ENCODE measurements around the gene TMA7B. TPM values are rescaled to one million over a fixed set of nuclear protein-coding genes. Genes with fewer than 3 reads are reported as not detected.

The TMA7B gene
- polyA plus RNA-seq, 1 experiment: not detected

DNA sequence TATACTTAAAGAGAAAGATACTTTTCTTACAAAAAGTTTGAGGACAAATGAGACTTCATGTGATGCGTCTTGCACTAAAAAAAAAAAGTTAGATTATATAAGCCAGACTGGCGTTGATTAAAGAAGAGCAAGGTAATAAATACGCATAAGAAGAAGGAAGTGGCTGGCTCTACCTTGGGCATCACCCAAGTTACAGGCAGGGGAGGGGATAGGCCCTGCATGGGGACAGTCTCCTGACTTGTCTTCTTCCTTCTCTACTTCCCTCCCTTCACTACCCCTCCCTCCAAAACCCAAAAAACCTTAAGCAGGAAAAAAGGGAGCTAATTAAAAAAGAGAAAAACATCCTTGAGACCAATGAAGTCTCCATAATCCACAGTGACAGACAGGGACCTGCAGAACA lies 22.3 kb upstream of the TMA7B start:
- TF ChIP-seq, protein P1, sequence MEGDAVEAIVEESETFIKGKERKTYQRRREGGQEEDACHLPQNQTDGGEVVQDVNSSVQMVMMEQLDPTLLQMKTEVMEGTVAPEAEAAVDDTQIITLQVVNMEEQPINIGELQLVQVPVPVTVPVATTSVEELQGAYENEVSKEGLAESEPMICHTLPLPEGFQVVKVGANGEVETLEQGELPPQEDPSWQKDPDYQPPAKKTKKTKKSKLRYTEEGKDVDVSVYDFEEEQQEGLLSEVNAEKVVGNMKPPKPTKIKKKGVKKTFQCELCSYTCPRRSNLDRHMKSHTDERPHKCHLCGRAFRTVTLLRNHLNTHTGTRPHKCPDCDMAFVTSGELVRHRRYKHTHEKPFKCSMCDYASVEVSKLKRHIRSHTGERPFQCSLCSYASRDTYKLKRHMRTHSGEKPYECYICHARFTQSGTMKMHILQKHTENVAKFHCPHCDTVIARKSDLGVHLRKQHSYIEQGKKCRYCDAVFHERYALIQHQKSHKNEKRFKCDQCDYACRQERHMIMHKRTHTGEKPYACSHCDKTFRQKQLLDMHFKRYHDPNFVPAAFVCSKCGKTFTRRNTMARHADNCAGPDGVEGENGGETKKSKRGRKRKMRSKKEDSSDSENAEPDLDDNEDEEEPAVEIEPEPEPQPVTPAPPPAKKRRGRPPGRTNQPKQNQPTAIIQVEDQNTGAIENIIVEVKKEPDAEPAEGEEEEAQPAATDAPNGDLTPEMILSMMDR (IDR thresholded peaks at IDR 0.05; ENCODE audit: insufficient read depth, low read depth, low read length): no peak
- no peak for DNase-seq (ENCODE audit: low read depth)
- no peaks in the 10 kb centered on the region for H3K36me3 ChIP-seq (ENCODE audit: control insufficient read depth, insufficient read depth, low read length)
- no peak overlapping the region for H3K4me3 ChIP-seq (ENCODE audit: low read depth, low read length)
- POLR2A ChIA-PET: no interaction called here
- H3K27me3 ChIP-seq (ENCODE audit: control insufficient read depth, insufficient read depth, low read length): peaks cover 21% of the 10 kb centered on the region
- CTCF ChIA-PET: no interaction called here

DNA sequence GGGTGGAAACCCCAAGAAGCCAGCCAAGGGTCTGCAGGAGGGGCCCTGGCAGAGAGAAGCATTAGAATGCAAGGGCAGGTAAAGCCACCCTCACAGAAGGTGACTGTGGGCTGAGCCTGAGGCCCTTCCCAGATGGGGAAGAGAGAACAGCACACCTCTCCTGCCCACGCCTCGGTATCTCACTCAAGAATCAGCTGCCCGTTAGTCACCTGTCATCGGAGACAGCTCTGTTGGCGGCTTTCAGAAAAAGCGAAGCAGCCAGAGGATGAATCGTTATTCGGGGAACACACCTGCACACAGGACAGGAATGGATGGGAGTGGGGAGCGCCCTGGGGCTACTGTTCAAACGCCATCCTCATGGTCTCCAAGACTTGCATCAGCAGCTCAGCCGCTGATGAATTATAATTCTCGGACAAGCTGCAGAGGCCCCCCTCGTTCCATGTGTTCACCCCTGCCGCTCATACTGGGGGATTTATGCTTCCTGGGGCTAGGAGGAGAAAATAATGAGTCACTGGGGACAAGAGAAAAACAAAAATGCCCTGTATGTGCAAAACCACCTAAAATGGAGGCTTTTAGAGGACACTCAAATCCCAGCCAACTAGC lies 21.6 kb upstream of the TMA7B start:
- POLR2A ChIA-PET: no interaction called here
- TF ChIP-seq, protein P1 (IDR thresholded peaks at IDR 0.05; ENCODE audit: insufficient read depth, low read depth, low read length): no peak
- Histone ChIP-seq H3K4me3 (ENCODE audit: low read depth, low read length) (no peak overlapping the region), H3K36me3 (ENCODE audit: control insufficient read depth, insufficient read depth, low read length) (no peaks in the 10 kb centered on the region), H3K27me3 (ENCODE audit: control insufficient read depth, insufficient read depth, low read length) (peaks cover 21% of the 10 kb centered on the region)
- CTCF ChIA-PET: no interaction called here
- DNase-seq (ENCODE audit: low read depth): no peak

DNA sequence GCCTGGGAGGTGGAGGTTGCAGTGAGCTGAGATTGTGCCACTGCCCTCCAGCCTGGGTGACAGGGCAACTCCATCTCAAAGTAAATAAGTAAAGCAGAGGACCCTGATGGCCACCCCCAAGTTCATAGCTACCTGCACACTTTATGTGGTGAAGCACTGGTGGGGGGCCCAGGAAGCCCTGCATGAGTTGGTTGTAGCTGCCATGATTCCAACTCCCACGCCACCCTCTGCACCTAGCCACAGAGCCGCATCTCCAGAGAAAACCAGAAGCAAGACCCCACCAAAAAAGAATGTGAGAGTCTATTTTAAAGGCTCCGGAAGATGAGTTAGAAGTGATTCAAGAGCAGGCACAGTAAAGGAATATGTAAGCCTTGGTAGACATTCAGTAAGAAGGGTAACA lies 20.4 kb upstream of the TMA7B start:
- POLR2A ChIA-PET: no interaction called here
- CTCF ChIA-PET: interaction anchor here (1.3 kb wide), 1 partner anchor 19 kb away, joined by 3 read pairs; no protein-coding TSS in a partner anchor
- H3K27me3 ChIP-seq (ENCODE audit: control insufficient read depth, insufficient read depth, low read length): peaks cover 19% of the 10 kb centered on the region

DNA sequence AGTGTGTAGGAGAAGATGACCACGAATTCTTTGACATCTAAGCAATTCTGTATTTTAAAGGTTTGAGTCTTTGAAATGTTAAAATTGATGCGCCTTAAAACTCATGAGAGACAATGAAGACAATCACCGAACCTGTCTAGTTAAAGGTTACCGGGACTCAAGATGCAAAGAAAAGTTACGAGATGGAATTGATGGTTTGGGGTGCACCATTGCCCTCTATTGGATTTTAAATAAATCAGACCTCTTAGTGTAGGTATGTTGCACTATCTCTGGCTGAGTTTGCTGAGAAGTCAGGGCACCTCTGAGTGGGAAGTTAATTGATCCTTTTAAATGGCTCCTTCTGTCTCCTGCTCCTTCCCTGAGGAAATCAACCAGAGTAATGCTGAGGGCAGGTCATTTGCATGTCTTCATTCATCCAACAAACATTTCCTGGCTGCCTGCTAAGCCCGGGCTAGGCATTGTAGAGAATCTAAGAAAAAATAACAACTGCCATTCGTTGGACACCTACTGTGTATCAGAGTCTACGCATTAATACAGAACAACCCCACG lies 19.4 kb upstream of the TMA7B start:
- ChIA-PET CTCF (no interaction called here), POLR2A (no interaction called here)
- no peak overlapping the region for H3K4me3 ChIP-seq (ENCODE audit: low read depth, low read length)
- no peak for DNase-seq (ENCODE audit: low read depth)
- no peaks in the 10 kb centered on the region for H3K36me3 ChIP-seq (ENCODE audit: control insufficient read depth, insufficient read depth, low read length)
- TF ChIP-seq, protein P1 (IDR thresholded peaks at IDR 0.05; ENCODE audit: insufficient read depth, low read depth, low read length): no peak
- peaks cover 14% of the 10 kb centered on the region for H3K27me3 ChIP-seq (ENCODE audit: control insufficient read depth, insufficient read depth, low read length)

More for the DNA sequence above, 20.4 kb upstream of the TMA7B start:
- no peaks in the 10 kb centered on the region for H3K36me3 ChIP-seq (ENCODE audit: control insufficient read depth, insufficient read depth, low read length)
- no peak for DNase-seq (ENCODE audit: low read depth)
- H3K4me3 ChIP-seq (ENCODE audit: low read depth, low read length): no peak overlapping the region
- TF ChIP-seq, protein P1 (IDR thresholded peaks at IDR 0.05; ENCODE audit: insufficient read depth, low read depth, low read length): no peak

DNA sequence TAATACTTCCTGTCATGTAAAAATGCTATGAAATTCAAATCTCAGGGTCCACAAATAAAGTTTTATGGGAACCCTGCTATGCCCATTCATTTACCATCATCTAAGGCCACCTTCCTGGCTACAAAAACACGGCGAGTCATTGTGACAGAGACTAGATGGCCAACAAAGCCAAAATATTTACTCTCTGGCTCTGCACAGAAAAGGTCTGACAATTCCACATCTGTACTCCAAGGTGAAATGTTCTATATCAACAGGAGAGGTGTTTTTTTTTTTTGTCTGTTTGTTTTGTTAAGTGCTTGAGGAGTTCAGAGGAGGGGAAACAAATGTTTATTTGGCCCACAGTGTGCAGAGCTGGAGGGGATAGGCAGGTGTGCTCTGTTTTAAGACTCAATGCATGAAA lies 18.6 kb upstream of the TMA7B start:
- TF ChIP-seq, protein P1 (IDR thresholded peaks at IDR 0.05; ENCODE audit: insufficient read depth, low read depth, low read length): no peak
- ChIA-PET CTCF (interaction anchor here (0.6 kb wide), 1 partner anchor 483 kb away, joined by 3 read pairs; no protein-coding TSS in a partner anchor), POLR2A (no interaction called here)
- Histone ChIP-seq H3K4me3 (ENCODE audit: low read depth, low read length) (no peak overlapping the region), H3K27me3 (ENCODE audit: control insufficient read depth, insufficient read depth, low read length) (peaks cover 13% of the 10 kb centered on the region), H3K36me3 (ENCODE audit: control insufficient read depth, insufficient read depth, low read length) (no peaks in the 10 kb centered on the region)
- DNase-seq (ENCODE audit: low read depth): no peak
